Measurements from ENCODE around the gene NECAB2.

GRCh38 chr16:84047626-84048025 lies 79.6 kb downstream of the NECAB2 start:
- no peak for TF ChIP-seq CTCF (IDR thresholded peaks at IDR 0.05)
- TF ChIP-seq POLR2A (IDR thresholded peaks at IDR 0.05) = no peak

Measured in body of pancreas (tissue), 4 donors.